Measurements from ENCODE around the gene FBXO41.
A peak's percentile ranks its signal among the peaks of the same experiment; 100 is the strongest.

FBXO41 gene

GRCh38 chr2:73238149-73238548 is 46.1 kb downstream of the FBXO41 start:
- Mint-ChIP-seq H3K27ac (peak overlapping the region; percentile 63 to 76), H3K27me3 (no peaks in the 10 kb centered on the region), H3K4me3 (no peak overlapping the region), H3K4me1 (ENCODE audit: low read depth in 2 of 2) (peaks cover 34 to 38% of the 10 kb centered on the region in 2 donors), H3K36me3 (ENCODE audit: insufficient read depth) (peaks cover 52% of the 10 kb centered on the region), H3K9me3 (no peaks in the 10 kb centered on the region)
- no peak for DNase-seq
- no peak for ATAC-seq (replicated peaks)

DNA sequence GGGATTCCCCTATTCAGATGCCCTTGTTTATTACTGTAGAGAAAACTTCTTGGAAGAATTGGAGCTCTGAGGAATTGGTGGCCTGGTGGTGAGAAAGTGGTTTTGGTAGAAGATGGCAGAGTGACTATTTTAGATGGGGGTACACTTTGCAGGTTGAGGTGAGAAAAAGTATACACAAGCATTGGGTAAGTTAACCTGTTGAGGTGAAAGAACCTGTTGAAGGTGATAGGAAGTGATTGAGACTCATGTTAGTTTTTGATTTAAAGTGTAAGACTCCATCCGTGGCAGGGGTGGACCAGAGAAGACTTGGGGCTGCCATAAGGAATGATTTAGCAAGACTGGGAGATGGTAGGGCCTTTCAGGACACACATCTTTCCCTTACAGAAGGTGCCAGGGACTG is 47.1 kb downstream of the FBXO41 start:
- DNase-seq = no peak
- no peak overlapping the region for H3K4me3 Mint-ChIP-seq
- H3K27me3 Mint-ChIP-seq = no peaks in the 10 kb centered on the region
- H3K9me3 Mint-ChIP-seq = no peaks in the 10 kb centered on the region
- no peak for ATAC-seq (replicated peaks)
- peaks cover 46% of the 10 kb centered on the region for H3K36me3 Mint-ChIP-seq (ENCODE audit: insufficient read depth)
- peaks cover 36 to 37% of the 10 kb centered on the region in 2 donors for H3K4me1 Mint-ChIP-seq (ENCODE audit: low read depth in 2 of 2)
- peak overlapping the region in 1 of 2 donors; percentile 22 for H3K27ac Mint-ChIP-seq

- peaks cover 36 to 39% of the 10 kb centered on the region in 2 donors for H3K4me1 Mint-ChIP-seq (ENCODE audit: low read depth in 2 of 2)
- ATAC-seq (replicated peaks) (no peak), DNase-seq (peak in 1 of 3 experiments; percentile 6)
- H3K27ac Mint-ChIP-seq = peak overlapping the region; percentile 97 to 98
- H3K27me3 Mint-ChIP-seq = no peaks in the 10 kb centered on the region
- H3K4me3 Mint-ChIP-seq = peak overlapping the region; percentile 96 to 99
- no peaks in the 10 kb centered on the region for H3K9me3 Mint-ChIP-seq
- peaks cover 33% of the 10 kb centered on the region for H3K36me3 Mint-ChIP-seq (ENCODE audit: insufficient read depth)
Observed at GRCh38 chr2:73235315-73236028, 48.8 kb downstream of the FBXO41 start.

DNA sequence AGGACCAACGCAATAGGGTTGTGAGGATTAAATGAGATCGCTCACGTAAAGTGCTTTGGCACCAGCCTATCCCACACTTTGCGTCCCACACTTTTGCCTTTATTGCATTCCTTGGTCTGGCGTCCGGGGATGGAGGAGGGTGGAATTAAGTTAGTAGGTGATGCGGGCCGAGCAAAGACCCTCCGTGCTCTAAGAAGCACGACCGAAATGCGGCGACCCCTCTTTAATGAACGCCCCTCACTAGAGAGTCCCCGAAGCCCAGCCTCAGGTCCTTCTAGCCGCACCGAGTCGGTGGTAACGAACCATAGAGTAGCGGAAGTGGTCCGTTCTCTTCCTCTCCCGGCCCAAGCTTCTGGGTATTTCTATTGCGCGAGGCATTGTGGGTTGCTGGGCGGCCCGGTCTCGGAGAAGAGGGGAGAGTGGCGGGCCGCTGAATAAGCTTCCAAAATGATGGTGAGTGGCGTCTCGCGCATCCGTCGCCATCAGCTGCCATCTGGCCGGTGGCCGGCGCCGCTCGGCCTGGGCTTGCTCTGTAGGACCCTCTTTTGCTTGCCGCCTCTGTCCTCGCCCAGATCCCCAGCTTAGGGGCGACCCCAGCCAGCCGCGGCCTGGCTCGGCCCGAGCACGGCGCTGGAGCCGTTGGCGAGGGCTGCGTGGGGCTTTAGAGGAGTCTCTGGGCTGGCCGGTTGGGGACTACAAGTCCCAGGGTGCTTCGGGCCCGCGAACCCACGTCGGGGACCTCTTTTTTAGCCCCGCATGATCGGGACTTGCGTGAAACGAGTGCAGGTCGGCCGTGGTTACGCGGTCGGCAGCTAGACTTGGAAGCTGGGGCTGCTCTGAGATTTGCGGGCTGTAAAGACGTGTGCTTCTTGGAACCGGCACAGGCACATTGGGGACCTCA is 50.1 kb downstream of the FBXO41 start, which contains the start of gene CCT7:
TSS of gene CCT7 (plus strand) at position 377 of the 901 bp plus-strand sequence. CDS start at position 448, 71 bp downstream.
- peak within 1 kb of the TSS; percentile 97 to 98 for H3K27ac Mint-ChIP-seq
- peaks cover 29 to 33% of the 10 kb centered on the region in 2 donors for H3K4me1 Mint-ChIP-seq (ENCODE audit: low read depth in 2 of 2)
- peak; percentile 75 for ATAC-seq (replicated peaks)
- peak; percentile 83 to 87 (median 87) for DNase-seq
- H3K27me3 Mint-ChIP-seq = no peaks in the 10 kb centered on the region
- H3K9me3 Mint-ChIP-seq = no peaks in the 10 kb centered on the region
- peaks cover 27% of the 10 kb centered on the region for H3K36me3 Mint-ChIP-seq (ENCODE audit: insufficient read depth)
- peak within 1 kb of the TSS; percentile 96 to 99 for H3K4me3 Mint-ChIP-seq

- DNase-seq (peak; percentile 88 to 93 (median 90)), ATAC-seq (replicated peaks) (peak; percentile 78)
- Mint-ChIP-seq H3K27me3 (no peaks in the 10 kb centered on the region), H3K4me1 (ENCODE audit: low read depth in 2 of 2) (peaks cover 28 to 33% of the 10 kb centered on the region in 2 donors), H3K9me3 (no peaks in the 10 kb centered on the region), H3K27ac (peak within 1 kb of the TSS; percentile 97 to 98), H3K36me3 (ENCODE audit: insufficient read depth) (peaks cover 29% of the 10 kb centered on the region), H3K4me3 (peak within 1 kb of the TSS; percentile 96 to 99)
Observed at GRCh38 chr2:73233154-73233931, 50.9 kb downstream of the FBXO41 start, which contains the start of gene PRADC1. Gene PRADC1 (minus strand): TSS chr2:73233239. CDS start chr2:73233160, 79 bp downstream.

GRCh38 chr2:73232403-73233153 is 51.7 kb downstream of the FBXO41 start:
- no peaks in the 10 kb centered on the region for H3K27me3 Mint-ChIP-seq
- H3K9me3 Mint-ChIP-seq = no peaks in the 10 kb centered on the region
- peaks cover 31% of the 10 kb centered on the region for H3K36me3 Mint-ChIP-seq (ENCODE audit: insufficient read depth)
- H3K4me3 Mint-ChIP-seq = peak overlapping the region; percentile 96 to 99
- ATAC-seq (replicated peaks) = no peak
- peaks cover 28 to 33% of the 10 kb centered on the region in 2 donors for H3K4me1 Mint-ChIP-seq (ENCODE audit: low read depth in 2 of 2)
- DNase-seq = peak in 1 of 3 experiments; percentile 21
- peak overlapping the region; percentile 97 to 98 for H3K27ac Mint-ChIP-seq

- Mint-ChIP-seq H3K36me3 (ENCODE audit: insufficient read depth) (peaks cover 18% of the 10 kb centered on the region), H3K9me3 (no peaks in the 10 kb centered on the region), H3K27me3 (no peaks in the 10 kb centered on the region), H3K27ac (no peak overlapping the region), H3K4me3 (no peak overlapping the region), H3K4me1 (ENCODE audit: low read depth in 2 of 2) (peaks cover 0 to 5% of the 10 kb centered on the region in 2 donors)
- no peak for ATAC-seq (replicated peaks)
- DNase-seq = no peak
Observed at GRCh38 chr2:73228631-73229030, 55.6 kb downstream of the FBXO41 start.

GRCh38 chr2:73227086-73227485 is 57.2 kb downstream of the FBXO41 start:
- H3K36me3 Mint-ChIP-seq (ENCODE audit: insufficient read depth) = peaks cover 17% of the 10 kb centered on the region
- no peak for ATAC-seq (replicated peaks)
- DNase-seq = no peak
- H3K4me3 Mint-ChIP-seq = no peak overlapping the region
- H3K27ac Mint-ChIP-seq = no peak overlapping the region
- H3K27me3 Mint-ChIP-seq = no peaks in the 10 kb centered on the region
- H3K4me1 Mint-ChIP-seq (ENCODE audit: low read depth in 2 of 2) = peaks cover 0 to 2% of the 10 kb centered on the region in 2 donors
- H3K9me3 Mint-ChIP-seq = no peaks in the 10 kb centered on the region

GRCh38 chr2:73225513-73226360 is 58.5 kb downstream of the FBXO41 start:
- DNase-seq (no peak), ATAC-seq (replicated peaks) (no peak)
- peaks cover 0 to under 1% of the 10 kb centered on the region in 2 donors for H3K4me1 Mint-ChIP-seq (ENCODE audit: low read depth in 2 of 2)
- H3K27ac Mint-ChIP-seq = peak overlapping the region in 1 of 2 donors; percentile 41
- no peaks in the 10 kb centered on the region for H3K27me3 Mint-ChIP-seq
- peaks cover 21% of the 10 kb centered on the region for H3K36me3 Mint-ChIP-seq (ENCODE audit: insufficient read depth)
- H3K9me3 Mint-ChIP-seq = no peaks in the 10 kb centered on the region
- no peak overlapping the region for H3K4me3 Mint-ChIP-seq

GRCh38 chr2:73223821-73224220 is 60.5 kb downstream of the FBXO41 start:
- ATAC-seq (replicated peaks) = no peak
- no peak for DNase-seq
- peaks cover 21% of the 10 kb centered on the region for H3K36me3 Mint-ChIP-seq (ENCODE audit: insufficient read depth)
- no peaks in the 10 kb centered on the region for H3K27me3 Mint-ChIP-seq
- no peaks in the 10 kb centered on the region for H3K4me1 Mint-ChIP-seq (ENCODE audit: low read depth in 2 of 2)
- H3K4me3 Mint-ChIP-seq = no peak overlapping the region
- H3K27ac Mint-ChIP-seq = no peak overlapping the region
- H3K9me3 Mint-ChIP-seq = no peaks in the 10 kb centered on the region

DNA sequence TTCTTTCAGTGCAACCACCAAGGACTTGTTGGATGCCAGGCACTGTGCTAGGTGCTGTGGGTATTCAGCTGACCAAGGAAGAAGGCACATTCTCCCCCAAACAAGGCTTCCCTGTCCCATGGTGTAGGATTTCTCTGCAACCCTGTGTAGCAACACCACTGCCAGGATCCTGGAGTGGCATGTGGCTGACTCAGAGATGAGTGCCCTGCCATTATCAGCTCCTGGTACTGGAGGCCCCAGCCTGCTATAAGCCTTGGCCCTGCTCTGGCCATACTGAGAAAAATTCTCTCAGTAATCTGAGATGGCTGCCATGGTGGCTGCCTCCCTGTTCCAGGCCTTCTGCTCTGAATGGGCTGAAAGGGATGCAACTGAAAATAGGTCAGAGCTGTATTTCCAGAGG is 66.0 kb downstream of the FBXO41 start:
- Mint-ChIP-seq H3K27ac (no peak overlapping the region), H3K36me3 (ENCODE audit: insufficient read depth) (peaks cover 29% of the 10 kb centered on the region), H3K4me1 (ENCODE audit: low read depth in 2 of 2) (peaks cover 16 to 23% of the 10 kb centered on the region in 2 donors), H3K27me3 (no peaks in the 10 kb centered on the region), H3K4me3 (no peak overlapping the region), H3K9me3 (no peaks in the 10 kb centered on the region)
- DNase-seq (no peak), ATAC-seq (replicated peaks) (no peak)

GRCh38 chr2:73217826-73218225 is 66.5 kb downstream of the FBXO41 start:
- peaks cover 18 to 23% of the 10 kb centered on the region in 2 donors for H3K4me1 Mint-ChIP-seq (ENCODE audit: low read depth in 2 of 2)
- H3K9me3 Mint-ChIP-seq = no peaks in the 10 kb centered on the region
- peaks cover 31% of the 10 kb centered on the region for H3K36me3 Mint-ChIP-seq (ENCODE audit: insufficient read depth)
- no peak overlapping the region for H3K27ac Mint-ChIP-seq
- ATAC-seq (replicated peaks) (no peak), DNase-seq (no peak)
- no peak overlapping the region for H3K4me3 Mint-ChIP-seq
- no peaks in the 10 kb centered on the region for H3K27me3 Mint-ChIP-seq

Measured in effector memory CD8-positive, alpha-beta T cell (primary cell).